ENCODE results near the gene GSTT2B. TPM values are rescaled to one million over a fixed set of nuclear protein-coding genes. Genes with fewer than 3 reads are reported as not detected.
"Not testable (repeated sequence)": the region's sequence is repeated elsewhere in the genome, so short reads cannot be mapped to it uniquely, and the experiment has no call there.

GSTT2B gene
- total RNA-seq, 1 donor from 2014 or later, result 4.8 TPM

GRCh38 chr22:24002851-24003250 is 41.9 kb upstream of the GSTT2B start:
- Mint-ChIP-seq H3K9me3 (ENCODE audit: low read depth) (no peaks in the 10 kb centered on the region), H3K27me3 (peaks cover 3% of the 10 kb centered on the region), H3K4me1 (ENCODE audit: low read depth) (peaks cover 6% of the 10 kb centered on the region), H3K27ac (no peak overlapping the region), H3K4me3 (ENCODE audit: low read depth) (no peak overlapping the region), H3K36me3 (ENCODE audit: insufficient read depth) (no peaks in the 10 kb centered on the region)
- DNase-seq (ENCODE audit: low spot score, unreplicated experiment), result no peak
- TF ChIP-seq CTCF (IDR thresholded peaks at IDR 0.05; ENCODE audit: unreplicated experiment), result no peak

- TF ChIP-seq CTCF (IDR thresholded peaks at IDR 0.05; ENCODE audit: unreplicated experiment), result no peak
- Mint-ChIP-seq H3K4me1 (ENCODE audit: low read depth) (peaks cover 6% of the 10 kb centered on the region), H3K36me3 (ENCODE audit: insufficient read depth) (no peaks in the 10 kb centered on the region), H3K4me3 (ENCODE audit: low read depth) (no peak overlapping the region), H3K27me3 (peaks cover 6% of the 10 kb centered on the region), H3K9me3 (ENCODE audit: low read depth) (no peaks in the 10 kb centered on the region), H3K27ac (no peak overlapping the region)
- no peak for DNase-seq (ENCODE audit: low spot score, unreplicated experiment)
Observed at GRCh38 chr22:24002272-24002671, 41.3 kb upstream of the GSTT2B start.

GRCh38 chr22:24001314-24001713 is 40.3 kb upstream of the GSTT2B start:
- no peak for TF ChIP-seq CTCF (IDR thresholded peaks at IDR 0.05; ENCODE audit: unreplicated experiment)
- Mint-ChIP-seq H3K4me3 (ENCODE audit: low read depth) (no peak overlapping the region), H3K4me1 (ENCODE audit: low read depth) (peaks cover 6% of the 10 kb centered on the region), H3K9me3 (ENCODE audit: low read depth) (no peaks in the 10 kb centered on the region), H3K27ac (no peak overlapping the region), H3K27me3 (peaks cover 5% of the 10 kb centered on the region), H3K36me3 (ENCODE audit: insufficient read depth) (no peaks in the 10 kb centered on the region)
- DNase-seq (ENCODE audit: low spot score, unreplicated experiment), result no peak

- DNase-seq (ENCODE audit: low spot score, unreplicated experiment); H3K36me3 Mint-ChIP-seq (ENCODE audit: insufficient read depth); H3K27me3 Mint-ChIP-seq; H3K27ac Mint-ChIP-seq; H3K9me3 Mint-ChIP-seq (ENCODE audit: low read depth); H3K4me1 Mint-ChIP-seq (ENCODE audit: low read depth); H3K4me3 Mint-ChIP-seq (ENCODE audit: low read depth): not testable (repeated sequence)
Observed at GRCh38 chr22:23999779-24000178, 38.8 kb upstream of the GSTT2B start.

GRCh38 chr22:23997092-23997491 is 36.1 kb upstream of the GSTT2B start:
- no peaks in the 10 kb centered on the region for H3K36me3 Mint-ChIP-seq (ENCODE audit: insufficient read depth)
- H3K27me3 Mint-ChIP-seq, result peaks cover 7% of the 10 kb centered on the region
- no peak overlapping the region for H3K4me3 Mint-ChIP-seq (ENCODE audit: low read depth)
- peaks cover 3% of the 10 kb centered on the region for H3K4me1 Mint-ChIP-seq (ENCODE audit: low read depth)
- no peak overlapping the region for H3K27ac Mint-ChIP-seq
- no peaks in the 10 kb centered on the region for H3K9me3 Mint-ChIP-seq (ENCODE audit: low read depth)
- no peak for DNase-seq (ENCODE audit: low spot score, unreplicated experiment)
- no peak for TF ChIP-seq CTCF (IDR thresholded peaks at IDR 0.05; ENCODE audit: unreplicated experiment)

- not testable (repeated sequence) for H3K4me1 Mint-ChIP-seq (ENCODE audit: low read depth); H3K36me3 Mint-ChIP-seq (ENCODE audit: insufficient read depth); DNase-seq (ENCODE audit: low spot score, unreplicated experiment)
Observed at GRCh38 chr22:23993581-23994177, 32.7 kb upstream of the GSTT2B start.

GRCh38 chr22:23993080-23993479 is 32.1 kb upstream of the GSTT2B start:
- H3K9me3 Mint-ChIP-seq (ENCODE audit: low read depth); H3K4me1 Mint-ChIP-seq (ENCODE audit: low read depth); H3K36me3 Mint-ChIP-seq (ENCODE audit: insufficient read depth); H3K27me3 Mint-ChIP-seq; H3K4me3 Mint-ChIP-seq (ENCODE audit: low read depth); H3K27ac Mint-ChIP-seq; DNase-seq (ENCODE audit: low spot score, unreplicated experiment): not testable (repeated sequence)

More at GRCh38 chr22:23993581-23994177, 32.7 kb upstream of the GSTT2B start:
- H3K9me3 Mint-ChIP-seq (ENCODE audit: low read depth); H3K4me3 Mint-ChIP-seq (ENCODE audit: low read depth); H3K27me3 Mint-ChIP-seq; H3K27ac Mint-ChIP-seq: not testable (repeated sequence)

- not testable (repeated sequence) for H3K27ac Mint-ChIP-seq; H3K27me3 Mint-ChIP-seq; H3K36me3 Mint-ChIP-seq (ENCODE audit: insufficient read depth); H3K4me3 Mint-ChIP-seq (ENCODE audit: low read depth); H3K4me1 Mint-ChIP-seq (ENCODE audit: low read depth); DNase-seq (ENCODE audit: low spot score, unreplicated experiment); H3K9me3 Mint-ChIP-seq (ENCODE audit: low read depth)
Observed at GRCh38 chr22:23989583-23990244, 28.7 kb upstream of the GSTT2B start.

- H3K27me3 Mint-ChIP-seq; H3K4me3 Mint-ChIP-seq (ENCODE audit: low read depth); H3K9me3 Mint-ChIP-seq (ENCODE audit: low read depth); H3K36me3 Mint-ChIP-seq (ENCODE audit: insufficient read depth); H3K4me1 Mint-ChIP-seq (ENCODE audit: low read depth); H3K27ac Mint-ChIP-seq; DNase-seq (ENCODE audit: low spot score, unreplicated experiment): not testable (repeated sequence)
Observed at GRCh38 chr22:23986538-23987178, 25.7 kb upstream of the GSTT2B start.

Data from progenitor cell of endocrine pancreas (in vitro differentiated cells).